MCF 10A (cell line): ENCODE measurements around the gene KLHL1. TPM values are rescaled to one million over a fixed set of nuclear protein-coding genes. Genes with fewer than 3 reads are reported as not detected.

Experiments
- BruUV-seq: library from RNA; stranded (reverse); fragments of 400-500 nt; replicated peaks from 2 replicates; lab custom pipeline; 2021; lab: Mats Ljungman, UMichigan
- CTCF ChIA-PET: fragments of 300-600 bp; sonication (Branson Sonifier 250); formaldehyde crosslinking; extraction: SDS; loops from one replicate; lab custom pipeline; 2021; ENCODE audit warnings: antibody characterized with exemption, inconsistent platforms; lab: Yijun Ruan, JAX
- POLR2A ChIA-PET: fragments of 300-600, 350-650 bp; sonication (Branson Sonifier 250); formaldehyde crosslinking; extraction: SDS; loops from one replicate; lab custom pipeline; 2020; ENCODE audit warnings: antibody characterized with exemption, inconsistent platforms; lab: Yijun Ruan, JAX
- DNase-seq: peaks from one replicate; pipeline ENCODE4 v3.0.0-alpha.2; 2018; ENCODE audit not compliant: unreplicated experiment
- H3K27ac Mint-ChIP-seq: one replicate; pipeline ENCODE4 v1.8.0; 2022; ENCODE audit warnings: mild to moderate bottlenecking, low read depth, mixed read lengths; ENCODE audit not compliant: unreplicated experiment
- H3K27me3 Mint-ChIP-seq: one replicate; pipeline ENCODE4 v1.8.0; 2022; ENCODE audit warnings: mixed read lengths; ENCODE audit not compliant: insufficient read depth, unreplicated experiment
- H3K36me3 Mint-ChIP-seq: one replicate; pipeline ENCODE4 v1.8.0; 2022; ENCODE audit warnings: mild to moderate bottlenecking, moderate library complexity, mixed read lengths; ENCODE audit not compliant: insufficient read depth, unreplicated experiment
- H3K4me1 Mint-ChIP-seq: one replicate; pipeline ENCODE4 v1.8.0; 2022; ENCODE audit warnings: mixed read lengths; ENCODE audit not compliant: insufficient read depth, unreplicated experiment
- H3K4me3 Mint-ChIP-seq: one replicate; pipeline ENCODE4 v1.8.0; 2022; ENCODE audit warnings: mild to moderate bottlenecking, moderate library complexity, mixed read lengths; ENCODE audit not compliant: unreplicated experiment
- H3K9me3 Mint-ChIP-seq: one replicate; pipeline ENCODE4 v1.8.0; 2022; ENCODE audit warnings: mixed read lengths; ENCODE audit not compliant: unreplicated experiment
- intact Hi-C: fragments of 100-400 bp; cut with micrococcal nuclease; formaldehyde crosslinking; loops from 2 replicates; pipeline ENCODE4 v1.14.1; 2022
- total RNA-seq: library from RNA; stranded (reverse); gene quantifications from 2 replicates; pipeline ENCODE4 v1.2.3, GENCODE V29; 2022
- TF ChIP-seq, protein P1 (sequence below): fragments of 200-600 bp; IDR thresholded peaks from one replicate; pipeline ENCODE4 v1.8.0; 2022; ENCODE audit warnings: antibody characterized with exemption, mild to moderate bottlenecking; ENCODE audit not compliant: unreplicated experiment

Gene KLHL1
- total RNA-seq, 1 experiment from 2014 or later, result not detected

DNA sequence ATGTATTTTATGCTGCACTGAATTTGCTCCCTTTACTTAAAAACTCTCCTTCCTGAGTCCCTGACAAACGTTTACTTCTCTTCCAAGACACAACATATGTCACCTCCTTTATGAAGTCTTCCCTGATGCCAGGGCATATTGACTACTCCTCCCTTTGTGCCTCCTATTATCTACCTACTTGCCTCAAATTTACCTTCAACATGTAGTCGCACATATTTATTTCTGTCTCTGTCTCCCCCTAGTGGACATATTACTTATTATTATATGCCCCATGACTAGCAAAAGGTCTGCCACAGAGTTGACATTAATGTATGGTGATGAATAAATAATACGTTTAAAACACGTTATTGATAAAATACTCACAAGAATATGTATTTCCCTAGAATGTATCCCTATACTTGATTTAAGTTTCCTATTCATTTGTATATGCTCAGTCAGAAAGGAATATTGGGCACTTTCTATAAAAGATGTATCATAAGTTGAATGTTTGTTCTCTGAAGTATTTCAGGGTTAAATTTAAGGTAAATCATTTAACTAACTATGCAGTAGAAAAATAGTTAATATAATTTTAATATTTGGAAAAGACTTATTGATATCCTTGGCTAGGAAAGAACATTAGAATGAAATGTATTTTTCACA lies 250.9 kb downstream of the KLHL1 start:
- Mint-ChIP-seq H3K4me1 (peaks cover 10% of the 10 kb centered on the region), H3K27me3 (peaks cover 44% of the 10 kb centered on the region), H3K4me3 (no peak overlapping the region), H3K36me3 (no peaks in the 10 kb centered on the region), H3K27ac (no peak overlapping the region), H3K9me3 (no peaks in the 10 kb centered on the region)
- POLR2A ChIA-PET, result no interaction called here
- intact Hi-C loops, result loop anchor here (1.0 to 5.0 kb wide), 3 partner anchors 278 to 710 kb away; no protein-coding TSS in a partner anchor
- CTCF ChIA-PET, result no interaction called here
- no TSS peak for BruUV-seq
- TF ChIP-seq, protein P1, sequence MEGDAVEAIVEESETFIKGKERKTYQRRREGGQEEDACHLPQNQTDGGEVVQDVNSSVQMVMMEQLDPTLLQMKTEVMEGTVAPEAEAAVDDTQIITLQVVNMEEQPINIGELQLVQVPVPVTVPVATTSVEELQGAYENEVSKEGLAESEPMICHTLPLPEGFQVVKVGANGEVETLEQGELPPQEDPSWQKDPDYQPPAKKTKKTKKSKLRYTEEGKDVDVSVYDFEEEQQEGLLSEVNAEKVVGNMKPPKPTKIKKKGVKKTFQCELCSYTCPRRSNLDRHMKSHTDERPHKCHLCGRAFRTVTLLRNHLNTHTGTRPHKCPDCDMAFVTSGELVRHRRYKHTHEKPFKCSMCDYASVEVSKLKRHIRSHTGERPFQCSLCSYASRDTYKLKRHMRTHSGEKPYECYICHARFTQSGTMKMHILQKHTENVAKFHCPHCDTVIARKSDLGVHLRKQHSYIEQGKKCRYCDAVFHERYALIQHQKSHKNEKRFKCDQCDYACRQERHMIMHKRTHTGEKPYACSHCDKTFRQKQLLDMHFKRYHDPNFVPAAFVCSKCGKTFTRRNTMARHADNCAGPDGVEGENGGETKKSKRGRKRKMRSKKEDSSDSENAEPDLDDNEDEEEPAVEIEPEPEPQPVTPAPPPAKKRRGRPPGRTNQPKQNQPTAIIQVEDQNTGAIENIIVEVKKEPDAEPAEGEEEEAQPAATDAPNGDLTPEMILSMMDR, result peak; percentile 53
- peak; percentile 63 for DNase-seq

DNA sequence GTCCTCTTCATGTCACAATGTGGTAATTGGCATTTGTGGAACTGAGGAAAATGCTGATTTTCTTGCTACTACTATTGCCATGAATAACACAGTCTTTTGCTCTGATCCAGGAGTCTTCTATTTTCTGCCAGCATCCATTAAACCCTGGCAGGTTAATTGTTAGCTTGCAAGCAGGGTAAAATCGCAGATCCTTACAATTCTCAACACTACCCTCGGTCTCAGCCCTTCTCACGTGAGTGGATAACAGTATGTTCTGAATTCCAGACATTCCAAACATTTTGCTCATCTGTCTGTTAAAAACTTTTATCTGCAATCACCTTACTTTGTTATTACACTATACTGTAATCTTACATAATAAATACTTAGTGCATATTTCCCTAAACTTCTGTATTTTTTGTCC lies 251.9 kb downstream of the KLHL1 start:
- no peaks in the 10 kb centered on the region for H3K36me3 Mint-ChIP-seq
- H3K27me3 Mint-ChIP-seq, result peaks cover 43% of the 10 kb centered on the region
- intact Hi-C loops, result loop anchor here (5.0 kb wide), 1 partner anchor 711 kb away; no protein-coding TSS in a partner anchor
- DNase-seq, result no peak
- no peak overlapping the region for H3K27ac Mint-ChIP-seq
- POLR2A ChIA-PET, result no interaction called here
- no peak overlapping the region for H3K4me3 Mint-ChIP-seq
- peaks cover 10% of the 10 kb centered on the region for H3K4me1 Mint-ChIP-seq
- no TSS peak for BruUV-seq
- CTCF ChIA-PET, result interaction anchor here (0.6 to 1.0 kb wide), 4 partner anchors 29 to 319 kb away, joined by 3 to 7 read pairs (median 4); no protein-coding TSS in a partner anchor
- TF ChIP-seq, protein P1, result no peak
- H3K9me3 Mint-ChIP-seq, result no peaks in the 10 kb centered on the region

DNA sequence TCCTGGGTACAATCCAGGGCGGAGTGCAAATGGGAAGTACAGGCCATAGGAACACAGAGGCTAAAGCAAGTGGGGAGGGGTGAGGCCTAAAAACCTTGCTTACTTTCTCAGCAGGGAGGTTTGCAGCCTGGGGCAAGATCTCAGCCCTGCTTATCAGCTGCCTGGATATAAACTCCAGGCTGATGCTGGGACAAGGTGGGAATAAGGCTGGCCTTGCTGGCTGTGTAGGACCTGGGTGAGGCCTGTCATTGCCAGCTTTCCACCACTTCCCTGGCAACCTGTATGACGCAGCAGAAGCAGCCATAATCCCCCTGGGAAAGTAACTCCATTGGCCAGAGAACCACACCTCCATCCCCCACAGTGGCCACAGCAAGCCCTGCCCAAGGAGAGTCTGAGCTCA lies 279.7 kb downstream of the KLHL1 start:
- no peak overlapping the region for H3K27ac Mint-ChIP-seq
- peaks cover 71% of the 10 kb centered on the region for H3K27me3 Mint-ChIP-seq
- TF ChIP-seq, protein P1, result no peak
- DNase-seq, result no peak
- H3K4me1 Mint-ChIP-seq, result no peaks in the 10 kb centered on the region
- H3K36me3 Mint-ChIP-seq, result no peaks in the 10 kb centered on the region
- BruUV-seq, result no TSS peak
- no peaks in the 10 kb centered on the region for H3K9me3 Mint-ChIP-seq
- CTCF ChIA-PET, result no interaction called here
- H3K4me3 Mint-ChIP-seq, result no peak overlapping the region
- POLR2A ChIA-PET, result interaction anchor here (0.6 kb wide), 1 partner anchor 160 kb away, joined by 3 read pairs; no protein-coding TSS in a partner anchor
- intact Hi-C loops, result no loop called here

DNA sequence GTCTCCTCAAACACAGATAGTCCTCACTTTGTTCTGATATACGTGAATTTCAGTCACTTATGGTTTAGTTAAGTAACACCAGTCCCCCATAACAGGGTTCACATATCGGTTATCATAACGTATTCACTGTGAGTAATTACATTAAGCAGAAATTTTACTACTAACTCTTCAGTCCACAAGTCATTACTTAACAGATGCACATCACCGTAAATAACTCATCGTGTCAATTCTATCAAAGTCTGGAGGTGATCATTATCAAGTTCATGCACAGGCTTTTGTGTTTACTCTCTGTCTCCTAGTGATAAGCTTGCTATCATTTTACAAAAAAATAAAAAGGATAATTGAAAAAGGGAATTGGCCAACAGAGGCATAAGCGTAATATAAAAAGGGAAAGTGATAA lies 288.1 kb downstream of the KLHL1 start:
- no peaks in the 10 kb centered on the region for H3K9me3 Mint-ChIP-seq
- DNase-seq, result no peak
- BruUV-seq, result no TSS peak
- CTCF ChIA-PET, result interaction anchor here (0.5 to 0.7 kb wide), 2 partner anchors 38 to 39 kb away, joined by 3 read pairs; no protein-coding TSS in a partner anchor
- POLR2A ChIA-PET, result no interaction called here
- no peak overlapping the region for H3K4me3 Mint-ChIP-seq
- no peak overlapping the region for H3K27ac Mint-ChIP-seq
- H3K4me1 Mint-ChIP-seq, result no peaks in the 10 kb centered on the region
- intact Hi-C loops, result no loop called here
- no peaks in the 10 kb centered on the region for H3K36me3 Mint-ChIP-seq
- H3K27me3 Mint-ChIP-seq, result peaks cover 43% of the 10 kb centered on the region
- TF ChIP-seq, protein P1, result no peak
